ENCODE results near the gene CSNK1G3. TPM values are rescaled to one million over a fixed set of nuclear protein-coding genes. Genes with fewer than 3 reads are reported as not detected.
"Not testable (repeated sequence)": the region's sequence is repeated elsewhere in the genome, so short reads cannot be mapped to it uniquely, and the experiment has no call there.

Gene CSNK1G3
- total RNA-seq (2022) (92.8 and 110 TPM in 2 replicates), Bru-seq, nascent RNA (percentile 93 among the genes with signal in this experiment), BruChase-seq, experiment 1, labeled RNA remaining after a 6-hour chase (percentile 91 among the genes with signal in this experiment), BruChase-seq, experiment 2, labeled RNA remaining after a 2-hour chase (percentile 91 among the genes with signal in this experiment)
- long read RNA-seq, full-length matches to known transcripts: 9 of 151 reads
- long read RNA-seq, partial matches to known transcripts: 4 of 151 reads
- long read RNA-seq, other reads (novel, unspliced or antisense): 138 of 151 reads

DNA sequence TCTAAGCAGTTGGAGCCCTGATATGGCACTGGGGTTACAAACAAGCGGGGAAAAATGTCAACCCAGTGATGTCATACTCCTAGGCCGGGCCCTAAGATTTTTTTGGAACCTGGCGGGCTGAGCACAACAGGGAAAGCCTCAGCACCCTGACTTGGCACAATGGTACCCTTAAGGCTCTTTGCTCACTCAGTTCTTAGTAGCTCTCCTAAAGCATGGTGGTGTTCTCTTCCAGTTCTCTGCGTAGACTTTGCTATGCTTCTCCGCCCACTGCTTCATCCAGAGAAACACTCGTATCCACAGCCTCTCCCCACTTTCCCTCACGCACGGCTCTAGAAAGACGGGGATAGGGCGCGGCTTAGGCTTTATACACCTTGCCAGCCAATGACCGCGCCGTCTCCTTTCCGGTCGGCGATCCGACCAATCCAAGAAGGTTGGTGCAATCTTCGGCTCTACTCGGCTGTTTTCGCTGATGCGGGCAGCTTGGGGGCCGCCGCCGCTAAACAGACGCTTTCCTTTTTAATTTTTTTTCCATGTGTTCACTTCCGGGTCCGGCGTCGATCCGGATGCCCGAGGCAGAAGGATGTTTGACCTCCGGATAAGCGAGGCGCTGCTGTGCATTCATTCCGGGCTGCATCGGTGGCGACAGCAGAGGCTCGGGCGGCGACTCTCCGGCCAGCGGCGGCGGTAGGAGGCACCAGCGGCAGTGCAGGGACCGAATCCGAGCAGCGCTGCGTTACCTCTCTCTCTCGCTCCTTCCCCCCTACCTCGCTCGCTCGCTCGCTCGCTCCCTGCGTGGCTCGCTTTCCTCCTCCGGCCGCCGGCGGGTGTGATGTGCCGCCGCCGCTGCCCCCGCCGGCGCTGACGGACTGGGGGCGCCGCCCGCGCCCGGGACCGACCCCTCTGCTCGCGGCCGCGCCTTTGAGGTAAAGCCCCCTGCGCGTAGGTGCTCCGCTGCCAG is at the start of gene CSNK1G3:
Gene CSNK1G3 (plus strand): TSS at position 530 of the 958 bp plus-strand sequence. CDS start 33,487 bp downstream, outside the sequence.
- Mint-ChIP-seq H3K27me3 (ENCODE audit: insufficient read depth, unreplicated experiment) (no peaks in the 10 kb centered on the region), H3K4me3 (ENCODE audit: unreplicated experiment) (peak within 1 kb of the TSS; percentile 91), H3K4me1 (ENCODE audit: insufficient read depth, unreplicated experiment) (peaks cover 39% of the 10 kb centered on the region), H3K27ac (ENCODE audit: low read depth, unreplicated experiment) (peak within 1 kb of the TSS; percentile 97), H3K36me3 (ENCODE audit: insufficient read depth, unreplicated experiment) (peaks cover 9% of the 10 kb centered on the region), H3K9me3 (ENCODE audit: unreplicated experiment) (no peaks in the 10 kb centered on the region)
- intact Hi-C loops (cut with micrococcal nuclease): loop anchor here (1.0 to 2.0 kb wide), 2 partner anchors 33 to 89 kb away; partner anchors contain the start of gene CEP120
- peak; percentile 99 for DNase-seq (ENCODE audit: unreplicated experiment)
- BruUV-seq (replicated peaks): no TSS peak
- ChIA-PET CTCF (interaction anchor here (0.6 to 2.8 kb wide), 5 partner anchors 16 to 1841 kb away, joined by 3 to 17 read pairs (median 3); partner anchors contain the start of gene CEP120), POLR2A (interaction anchor here (0.6 to 18.6 kb wide), 37 partner anchors 9 to 1551 kb away, joined by 3 to 418 read pairs (median 5); partner anchors contain the start of genes CEP120 and PPIC)
- TF ChIP-seq, protein P1, sequence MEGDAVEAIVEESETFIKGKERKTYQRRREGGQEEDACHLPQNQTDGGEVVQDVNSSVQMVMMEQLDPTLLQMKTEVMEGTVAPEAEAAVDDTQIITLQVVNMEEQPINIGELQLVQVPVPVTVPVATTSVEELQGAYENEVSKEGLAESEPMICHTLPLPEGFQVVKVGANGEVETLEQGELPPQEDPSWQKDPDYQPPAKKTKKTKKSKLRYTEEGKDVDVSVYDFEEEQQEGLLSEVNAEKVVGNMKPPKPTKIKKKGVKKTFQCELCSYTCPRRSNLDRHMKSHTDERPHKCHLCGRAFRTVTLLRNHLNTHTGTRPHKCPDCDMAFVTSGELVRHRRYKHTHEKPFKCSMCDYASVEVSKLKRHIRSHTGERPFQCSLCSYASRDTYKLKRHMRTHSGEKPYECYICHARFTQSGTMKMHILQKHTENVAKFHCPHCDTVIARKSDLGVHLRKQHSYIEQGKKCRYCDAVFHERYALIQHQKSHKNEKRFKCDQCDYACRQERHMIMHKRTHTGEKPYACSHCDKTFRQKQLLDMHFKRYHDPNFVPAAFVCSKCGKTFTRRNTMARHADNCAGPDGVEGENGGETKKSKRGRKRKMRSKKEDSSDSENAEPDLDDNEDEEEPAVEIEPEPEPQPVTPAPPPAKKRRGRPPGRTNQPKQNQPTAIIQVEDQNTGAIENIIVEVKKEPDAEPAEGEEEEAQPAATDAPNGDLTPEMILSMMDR (IDR thresholded peaks at IDR 0.05; ENCODE audit: unreplicated experiment): no peak

DNA sequence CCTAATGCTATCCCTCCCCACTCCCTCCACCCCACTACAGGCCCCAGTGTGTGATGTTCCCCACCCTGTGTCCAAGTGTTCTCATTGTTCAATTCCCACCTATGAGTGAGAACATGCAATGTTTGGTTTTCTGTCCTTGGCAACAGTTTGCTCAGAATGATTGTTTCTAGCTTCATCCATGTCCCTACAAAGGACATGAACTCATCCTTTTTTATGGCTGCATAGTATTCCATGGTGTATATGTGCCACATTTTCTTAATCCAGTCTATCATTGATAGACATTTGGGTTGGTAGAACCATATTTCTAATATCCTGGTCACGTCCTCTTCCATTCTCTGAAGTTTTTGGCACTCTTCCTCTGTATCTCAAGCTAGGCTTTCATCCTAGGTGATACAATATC is 45.1 kb upstream of the CSNK1G3 start:
- intact Hi-C loops (cut with micrococcal nuclease); BruUV-seq (replicated peaks); H3K9me3 Mint-ChIP-seq (ENCODE audit: unreplicated experiment); DNase-seq (ENCODE audit: unreplicated experiment); H3K27me3 Mint-ChIP-seq (ENCODE audit: insufficient read depth, unreplicated experiment); H3K36me3 Mint-ChIP-seq (ENCODE audit: insufficient read depth, unreplicated experiment); H3K27ac Mint-ChIP-seq (ENCODE audit: low read depth, unreplicated experiment); H3K4me1 Mint-ChIP-seq (ENCODE audit: insufficient read depth, unreplicated experiment); H3K4me3 Mint-ChIP-seq (ENCODE audit: unreplicated experiment); POLR2A ChIA-PET: not testable (repeated sequence)
- CTCF ChIA-PET: interaction anchor here (0.6 to 0.9 kb wide), 2 partner anchors 52 to 839 kb away, joined by 3 to 4 read pairs; no protein-coding TSS in a partner anchor

DNA sequence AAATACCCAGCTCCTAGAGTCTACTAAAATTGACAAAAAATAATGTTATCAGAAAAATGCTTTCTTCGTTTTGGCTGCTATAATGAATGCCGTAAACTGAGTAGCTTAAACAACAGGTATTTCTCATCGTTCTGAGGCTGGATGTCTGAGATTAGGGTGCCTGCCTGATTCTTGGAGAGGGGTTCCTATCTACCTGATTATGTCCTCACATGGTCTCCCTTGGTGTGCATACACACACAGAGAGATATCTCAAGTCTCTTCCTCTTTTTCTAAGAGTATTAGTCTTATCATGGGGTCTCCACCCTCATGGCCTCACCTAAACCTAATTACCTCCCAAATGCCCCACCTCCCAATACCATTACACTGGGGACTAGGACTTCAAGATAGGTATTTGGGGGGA is 40.6 kb upstream of the CSNK1G3 start:
- POLR2A ChIA-PET: interaction anchor here (0.7 to 2.3 kb wide), 2 partner anchors 9 to 166 kb away, joined by 3 to 6 read pairs; no protein-coding TSS in a partner anchor
- Mint-ChIP-seq H3K4me1 (ENCODE audit: insufficient read depth, unreplicated experiment) (peaks cover 6% of the 10 kb centered on the region), H3K36me3 (ENCODE audit: insufficient read depth, unreplicated experiment) (no peaks in the 10 kb centered on the region), H3K9me3 (ENCODE audit: unreplicated experiment) (peaks cover 9% of the 10 kb centered on the region), H3K27ac (ENCODE audit: low read depth, unreplicated experiment) (no peak overlapping the region), H3K4me3 (ENCODE audit: unreplicated experiment) (no peak overlapping the region), H3K27me3 (ENCODE audit: insufficient read depth, unreplicated experiment) (no peaks in the 10 kb centered on the region)
- CTCF ChIA-PET: interaction anchor here (0.9 to 1.2 kb wide), 3 partner anchors 13 to 47 kb away, joined by 3 to 6 read pairs (median 4); no protein-coding TSS in a partner anchor
- DNase-seq (ENCODE audit: unreplicated experiment): no peak
- intact Hi-C loops (cut with micrococcal nuclease): no loop called here
- TF ChIP-seq, protein P1 (IDR thresholded peaks at IDR 0.05; ENCODE audit: unreplicated experiment): no peak
- no TSS peak for BruUV-seq (replicated peaks)

DNA sequence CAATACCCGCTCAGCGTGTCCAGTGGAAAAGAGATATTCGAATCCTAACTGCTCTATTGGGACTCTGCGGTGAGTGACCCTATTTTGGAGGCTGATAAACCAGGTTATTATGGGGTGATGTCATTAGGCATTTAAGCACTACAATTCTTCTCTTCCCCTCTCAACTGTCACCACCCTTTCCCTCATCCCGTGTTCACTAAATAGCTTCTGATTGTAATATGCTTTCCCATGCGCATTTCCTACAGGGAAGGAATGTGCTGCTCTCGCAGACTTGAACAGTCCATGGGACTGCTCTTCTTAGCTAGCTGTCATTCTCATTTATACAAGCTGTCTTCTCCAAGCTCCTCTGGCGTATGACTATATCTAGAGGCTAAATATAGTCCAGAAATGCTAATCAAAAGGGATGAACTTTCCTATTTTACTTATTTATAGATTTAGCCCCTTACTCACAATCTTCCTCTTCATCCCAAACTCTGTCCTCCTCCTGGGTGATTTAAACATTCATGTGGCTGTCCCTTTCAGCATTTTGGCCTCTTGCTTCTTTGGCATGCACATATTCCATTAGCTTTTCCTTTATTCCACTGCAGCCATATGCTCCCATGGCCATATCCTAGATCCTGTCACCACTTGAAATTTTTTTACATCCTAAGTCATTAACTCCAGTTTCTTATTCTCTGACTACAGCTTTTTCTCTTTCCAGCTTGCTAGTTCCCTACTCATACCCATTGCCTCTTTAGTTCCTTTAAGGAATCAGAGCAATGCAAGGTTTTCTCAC is 39.6 kb upstream of the CSNK1G3 start:
- no peak overlapping the region for H3K4me3 Mint-ChIP-seq (ENCODE audit: unreplicated experiment)
- TF ChIP-seq, protein P1 (IDR thresholded peaks at IDR 0.05; ENCODE audit: unreplicated experiment): no peak
- no peaks in the 10 kb centered on the region for H3K36me3 Mint-ChIP-seq (ENCODE audit: insufficient read depth, unreplicated experiment)
- BruUV-seq (replicated peaks): no TSS peak
- intact Hi-C loops (cut with micrococcal nuclease): no loop called here
- no peak for DNase-seq (ENCODE audit: unreplicated experiment)
- H3K9me3 Mint-ChIP-seq (ENCODE audit: unreplicated experiment): peaks cover 5% of the 10 kb centered on the region
- H3K4me1 Mint-ChIP-seq (ENCODE audit: insufficient read depth, unreplicated experiment): peaks cover 11% of the 10 kb centered on the region
- H3K27me3 Mint-ChIP-seq (ENCODE audit: insufficient read depth, unreplicated experiment): no peaks in the 10 kb centered on the region
- POLR2A ChIA-PET: interaction anchor here (1.2 to 2.3 kb wide), 2 partner anchors 9 to 10 kb away, joined by 4 to 6 read pairs; no protein-coding TSS in a partner anchor
- CTCF ChIA-PET: interaction anchor here (0.6 to 0.9 kb wide), 4 partner anchors 15 to 93 kb away, joined by 4 to 6 read pairs (median 5); no protein-coding TSS in a partner anchor
- no peak overlapping the region for H3K27ac Mint-ChIP-seq (ENCODE audit: low read depth, unreplicated experiment)

Measured in MCF 10A (cell line).